Neural cell (in vitro differentiated cells): ENCODE measurements around the gene CABP4. TPM values are rescaled to one million over a fixed set of nuclear protein-coding genes. Genes with fewer than 3 reads are reported as not detected.

Source experiments
- H2AFZ ChIP-seq: fragments of 200-600, 300-800 bp; sonication (generic), shearing (Covaris generic); 2 replicates; pipeline ENCODE4 v1.6.0; 2014; ENCODE audit warnings: low read depth, mild to moderate bottlenecking, antibody characterized with exemption, low read length, moderate library complexity
- H3F3A ChIP-seq: fragments of 200-600 bp; shearing (Covaris generic); 2 replicates; pipeline ENCODE4 v1.6.1; 2016; ENCODE audit warnings: mild to moderate bottlenecking, moderate library complexity, mixed read lengths, antibody characterized with exemption, low read length; ENCODE audit not compliant: insufficient read depth, poor library complexity, severe bottlenecking
- H3K27ac ChIP-seq: fragments of 200-600, 300-800 bp; sonication (generic), shearing (Covaris generic); 2 replicates; pipeline ENCODE4 v1.5.1; 2014; ENCODE audit warnings: mild to moderate bottlenecking, low read length, moderate library complexity
- H3K27me3 ChIP-seq: fragments of 300-800, 200-600 bp; sonication (generic), shearing (Covaris generic); 2 replicates; pipeline ENCODE4 v1.6.0; 2014; ENCODE audit warnings: mild to moderate bottlenecking, low read depth, low read length, moderate library complexity; ENCODE audit not compliant: insufficient read depth
- H3K36me3 ChIP-seq: fragments of 300-800, 200-600 bp; sonication (generic), shearing (Covaris generic); 2 replicates; pipeline ENCODE4 v1.5.1; 2014; ENCODE audit warnings: mild to moderate bottlenecking, antibody characterized with exemption, low read length, moderate library complexity; ENCODE audit not compliant: insufficient read depth
- H3K4me2 ChIP-seq: fragments of 300-800, 200-600 bp; sonication (generic), shearing (Covaris generic); 2 replicates; pipeline ENCODE4 v1.6.0; 2014; ENCODE audit warnings: mild to moderate bottlenecking, low read length
- H3K4me3 ChIP-seq: fragments of 300-800, 200-600 bp; sonication (generic), shearing (Covaris generic); 2 replicates; pipeline ENCODE4 v1.5.1; 2014; ENCODE audit warnings: mild to moderate bottlenecking, low read length, moderate library complexity
- H3K79me2 ChIP-seq: fragments of 200-600 bp; shearing (Covaris generic); replicated peaks from 2 replicates; pipeline ENCODE4 v1.6.0; 2014; ENCODE audit warnings: mild to moderate bottlenecking, low read length, moderate library complexity; ENCODE audit not compliant: insufficient read depth
- H3K9ac ChIP-seq: fragments of 300-800, 200-600 bp; sonication (generic), shearing (Covaris generic); 2 replicates; pipeline ENCODE4 v1.6.1; 2016; ENCODE audit warnings: mild to moderate bottlenecking, low read length, mixed read lengths
- H3K9me2 ChIP-seq: fragments of 200-600 bp; shearing (Covaris generic); 2 replicates; pipeline ENCODE4 v1.6.1; 2016; ENCODE audit warnings: mild to moderate bottlenecking, low read length, mixed read lengths; ENCODE audit not compliant: insufficient read depth
- H3K9me3 ChIP-seq: fragments of 200-600, 300-800 bp; sonication (generic), shearing (Covaris generic); 2 replicates; pipeline ENCODE4 v1.6.1; 2016; ENCODE audit warnings: mild to moderate bottlenecking, mixed run types, low read length, moderate library complexity, mixed read lengths
- H4K20me1 ChIP-seq: fragments of 200-600 bp; shearing (Covaris generic); 2 replicates; pipeline ENCODE4 v1.6.1; 2016; ENCODE audit warnings: mild to moderate bottlenecking, mixed run types; ENCODE audit not compliant: insufficient read depth
- CTCF ChIP-seq: fragments of 450-650 bp; IDR thresholded peaks from 2 replicates; pipeline ENCODE4 v1.5.1; 2014; ENCODE audit warnings: antibody characterized with exemption, mild to moderate bottlenecking, moderate library complexity; ENCODE audit not compliant: poor library complexity, severe bottlenecking
- EP300 ChIP-seq: fragments of 450-650 bp; conservative IDR thresholded peaks from 2 replicates; pipeline ENCODE4 v1.6.1; 2014; ENCODE audit warnings: antibody characterized with exemption, mild to moderate bottlenecking, moderate library complexity; ENCODE audit not compliant: poor library complexity, severe bottlenecking
- EZH2 ChIP-seq: fragments of 200-600, 300-800 bp; shearing (Covaris generic), sonication (generic); IDR thresholded peaks from 2 replicates; pipeline ENCODE4 v1.6.1; 2014; ENCODE audit warnings: antibody characterized with exemption, low read length, borderline replicate concordance, mild to moderate bottlenecking; ENCODE audit not compliant: insufficient read depth, poor library complexity, severe bottlenecking
- MXI1 ChIP-seq: fragments of 450-650 bp; conservative IDR thresholded peaks from 2 replicates; pipeline ENCODE4 v1.6.1; 2014; ENCODE audit warnings: antibody characterized with exemption, mild to moderate bottlenecking; ENCODE audit not compliant: poor library complexity, severe bottlenecking
- POLR2AphosphoS5 ChIP-seq: IDR thresholded peaks from 2 replicates; pipeline ENCODE4 v1.6.1; 2012
- RAD21 ChIP-seq: fragments of 450-650 bp; conservative IDR thresholded peaks from 2 replicates; pipeline ENCODE4 v1.6.1; 2014; ENCODE audit warnings: antibody characterized with exemption, mild to moderate bottlenecking, moderate library complexity
- REST ChIP-seq: IDR thresholded peaks from 2 replicates; pipeline ENCODE4 v1.6.1; 2012; ENCODE audit warnings: borderline replicate concordance
- SMC3 ChIP-seq: fragments of 450-650 bp; conservative IDR thresholded peaks from 2 replicates; pipeline ENCODE4 v1.6.1; 2014; ENCODE audit warnings: antibody characterized with exemption, mild to moderate bottlenecking, moderate library complexity; ENCODE audit not compliant: poor library complexity
- TAF1 ChIP-seq: IDR thresholded peaks from 2 replicates; pipeline ENCODE4 v1.6.1; 2012; ENCODE audit warnings: low read depth
- polyA plus RNA-seq: library from polyadenylated mRNA; depleted of rRNA; stranded (reverse); fragments of >200 nt; gene quantifications from 2 replicates; pipeline ENCODE4 v1.2.3, GENCODE V29; 2014

The CABP4 gene
- polyA plus RNA-seq, 1 donor from 2014 or later: not detected

- TF ChIP-seq TAF1 (no peak), CTCF (no peak), REST (no peak), RAD21 (no peak), POLR2AphosphoS5 (no peak), EP300 (no peak), MXI1 (no peak), SMC3 (no peak), EZH2 (no peak)
- no peaks in the 10 kb centered on the region for H3K9me3 ChIP-seq
- no peaks in the 10 kb centered on the region for H4K20me1 ChIP-seq
- no peak overlapping the region for H3K27ac ChIP-seq
- H3K36me3 ChIP-seq: no peaks in the 10 kb centered on the region
- no peak overlapping the region for H2AFZ ChIP-seq
- H3K4me3 ChIP-seq: no peak overlapping the region
- no peaks in the 10 kb centered on the region for H3F3A ChIP-seq
- H3K9me2 ChIP-seq: no peaks in the 10 kb centered on the region
- no peak overlapping the region for H3K4me2 ChIP-seq
- H3K27me3 ChIP-seq: no peaks in the 10 kb centered on the region
- no peak overlapping the region for H3K9ac ChIP-seq
- no peaks in the 10 kb centered on the region for H3K79me2 ChIP-seq
These were observed 45.9 kb upstream of the CABP4 start for GRCh38 chr11:67409261-67409666.

GRCh38 chr11:67409781-67410368, 45.3 kb upstream of the CABP4 start:
- Histone ChIP-seq H3K4me3 (no peak overlapping the region), H3K27me3 (peaks cover 5% of the 10 kb centered on the region), H3K4me2 (no peak overlapping the region), H2AFZ (no peak overlapping the region), H3F3A (no peaks in the 10 kb centered on the region), H3K79me2 (no peaks in the 10 kb centered on the region), H3K9me3 (no peaks in the 10 kb centered on the region), H3K36me3 (no peaks in the 10 kb centered on the region), H3K9ac (no peak overlapping the region), H4K20me1 (no peaks in the 10 kb centered on the region), H3K27ac (no peak overlapping the region), H3K9me2 (no peaks in the 10 kb centered on the region)
- no peak for TF ChIP-seq EZH2
- TF ChIP-seq RAD21: no peak
- no peak for TF ChIP-seq POLR2AphosphoS5
- no peak for TF ChIP-seq EP300
- TF ChIP-seq TAF1: no peak
- no peak for TF ChIP-seq CTCF
- no peak for TF ChIP-seq REST
- no peak for TF ChIP-seq MXI1
- no peak for TF ChIP-seq SMC3
